Stimulated activated CD8-positive, alpha-beta memory T cell treated with anti-CD3 and anti-CD28 coated beads, Interleukin-4, amount 100 ng/mL, for 48 hours (primary cell): ENCODE measurements around the gene SNRNP27.
A peak's percentile ranks its signal among the peaks of the same experiment; 100 is the strongest.

Experiments
- DNase-seq: peaks from one replicate; pipeline ENCODE4 v3.0.0-alpha.2; 2020

Gene SNRNP27

GRCh38 chr2:69917852-69918251 is 24.1 kb downstream of the SNRNP27 start:
- DNase-seq = no peak

GRCh38 chr2:69918401-69918800 is 24.6 kb downstream of the SNRNP27 start:
- DNase-seq = no peak

- no peak for DNase-seq
Measured at GRCh38 chr2:69923116-69923515, 29.4 kb downstream of the SNRNP27 start.

GRCh38 chr2:69926849-69927515 is 33.2 kb downstream of the SNRNP27 start:
- DNase-seq = no peak

GRCh38 chr2:69931832-69932595 is 38.3 kb downstream of the SNRNP27 start:
- no peak for DNase-seq

- no peak for DNase-seq
Measured at GRCh38 chr2:69932596-69932922, 38.8 kb downstream of the SNRNP27 start.

- no peak for DNase-seq
Measured at GRCh38 chr2:69933254-69933828, 39.6 kb downstream of the SNRNP27 start.

- DNase-seq = peak; percentile 45
Measured at GRCh38 chr2:69933839-69934613, 40.3 kb downstream of the SNRNP27 start.

- DNase-seq = no peak
Measured at GRCh38 chr2:69934614-69934908, 40.8 kb downstream of the SNRNP27 start.

- DNase-seq = no peak
Measured at GRCh38 chr2:69935011-69935410, 41.3 kb downstream of the SNRNP27 start.

- no peak for DNase-seq
Measured at GRCh38 chr2:69936906-69937305, 43.1 kb downstream of the SNRNP27 start.

GRCh38 chr2:69937968-69938367 is 44.2 kb downstream of the SNRNP27 start:
- no peak for DNase-seq

GRCh38 chr2:69939722-69940121 is 46.0 kb downstream of the SNRNP27 start:
- DNase-seq = no peak

GRCh38 chr2:69940691-69941090 is 46.9 kb downstream of the SNRNP27 start:
- DNase-seq = no peak

GRCh38 chr2:69943000-69943842 is 49.5 kb downstream of the SNRNP27 start:
- no peak for DNase-seq

GRCh38 chr2:69943843-69944525 is 50.2 kb downstream of the SNRNP27 start:
- no peak for DNase-seq

- no peak for DNase-seq
Measured at GRCh38 chr2:69944756-69945155, 51.0 kb downstream of the SNRNP27 start.

- no peak for DNase-seq
Measured at GRCh38 chr2:69945441-69945840, 51.7 kb downstream of the SNRNP27 start.

- DNase-seq = no peak
Measured at GRCh38 chr2:69945941-69946340, 52.2 kb downstream of the SNRNP27 start.

GRCh38 chr2:69946351-69947324 is 52.9 kb downstream of the SNRNP27 start:
- peak; percentile 59 for DNase-seq
